Stimulated activated CD8-positive, alpha-beta memory T cell treated with anti-CD3 and anti-CD28 coated beads, Interleukin-12 subunit alpha, Interleukin-12 subunit beta, amount 100 ng/mL, for 1 hour (primary cell): ENCODE measurements around the gene ZGPAT.

Source experiments
- DNase-seq: peaks from one replicate; pipeline ENCODE4 v3.0.0-alpha.2; 2020; ENCODE audit warnings: low read depth

Gene ZGPAT

GRCh38 chr20:63678667-63679465 lies 29.0 kb upstream of the ZGPAT start:
- no peak for DNase-seq

- DNase-seq, result no peak
These were observed 28.0 kb upstream of the ZGPAT start for GRCh38 chr20:63679799-63680305.

GRCh38 chr20:63680427-63680826 lies 27.4 kb upstream of the ZGPAT start:
- DNase-seq, result no peak

DNA sequence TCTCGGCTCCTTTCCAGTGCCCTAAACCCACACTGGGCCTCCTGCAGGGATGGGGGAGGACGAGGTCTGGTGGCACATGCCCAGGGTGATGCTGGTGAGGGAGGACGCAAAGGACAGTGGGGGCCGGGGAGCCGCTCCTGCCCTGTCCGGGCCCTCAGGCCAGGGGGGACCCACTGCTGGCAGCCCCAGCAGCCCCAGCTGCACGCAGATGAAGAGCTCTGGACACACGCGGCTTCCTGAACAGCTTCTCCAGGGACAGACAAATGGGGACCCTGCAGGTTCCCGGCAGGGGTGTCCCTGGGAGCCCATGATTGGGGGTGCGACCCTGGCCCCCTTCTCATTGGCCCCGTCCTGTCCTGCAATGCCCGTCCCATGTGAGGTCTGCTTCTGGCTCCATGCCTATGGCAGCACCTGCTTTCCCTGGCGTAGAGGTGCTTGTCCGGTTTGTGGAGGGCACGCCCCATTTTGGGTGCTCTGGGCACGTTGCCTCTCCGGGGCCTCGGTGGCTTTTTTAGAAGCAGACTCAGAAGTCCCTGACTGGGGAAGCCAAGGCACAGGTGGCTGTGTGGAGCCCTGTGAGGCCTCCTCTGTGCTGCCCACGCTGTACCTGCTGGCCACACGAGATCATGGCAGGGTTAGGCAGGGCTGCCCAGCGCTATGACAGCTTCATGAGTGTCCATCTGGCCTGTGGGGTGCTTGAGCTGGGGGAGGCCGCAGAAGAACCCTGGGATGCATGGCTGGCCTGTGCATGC lies 26.8 kb upstream of the ZGPAT start:
- no peak for DNase-seq

DNA sequence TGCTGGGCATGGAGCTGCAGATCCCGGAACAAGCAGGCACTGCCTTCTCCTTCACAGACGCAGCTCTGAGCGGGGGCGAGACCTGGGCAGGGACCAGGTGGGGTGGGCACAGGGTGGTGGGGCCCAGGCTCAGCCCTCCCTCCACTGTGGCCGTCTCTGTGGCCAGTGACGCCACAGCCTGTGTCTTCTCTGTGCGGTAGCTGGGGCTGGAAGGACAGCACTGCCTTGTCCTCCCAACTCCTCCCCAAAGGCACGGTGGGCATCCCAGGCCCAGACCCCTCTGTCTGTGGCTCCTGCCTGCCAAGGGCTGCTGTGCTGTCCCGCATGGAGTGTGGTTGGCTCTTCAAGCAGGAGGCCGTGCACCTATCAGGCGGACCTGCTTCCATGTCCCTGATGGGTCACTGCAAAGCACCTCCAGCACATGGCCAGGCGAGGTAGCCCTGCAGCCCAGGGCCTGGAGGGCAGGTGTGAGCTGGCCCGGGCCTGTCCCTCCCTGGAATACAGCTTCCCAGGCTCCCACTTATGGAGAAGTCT lies 26.2 kb upstream of the ZGPAT start:
- no peak for DNase-seq

DNA sequence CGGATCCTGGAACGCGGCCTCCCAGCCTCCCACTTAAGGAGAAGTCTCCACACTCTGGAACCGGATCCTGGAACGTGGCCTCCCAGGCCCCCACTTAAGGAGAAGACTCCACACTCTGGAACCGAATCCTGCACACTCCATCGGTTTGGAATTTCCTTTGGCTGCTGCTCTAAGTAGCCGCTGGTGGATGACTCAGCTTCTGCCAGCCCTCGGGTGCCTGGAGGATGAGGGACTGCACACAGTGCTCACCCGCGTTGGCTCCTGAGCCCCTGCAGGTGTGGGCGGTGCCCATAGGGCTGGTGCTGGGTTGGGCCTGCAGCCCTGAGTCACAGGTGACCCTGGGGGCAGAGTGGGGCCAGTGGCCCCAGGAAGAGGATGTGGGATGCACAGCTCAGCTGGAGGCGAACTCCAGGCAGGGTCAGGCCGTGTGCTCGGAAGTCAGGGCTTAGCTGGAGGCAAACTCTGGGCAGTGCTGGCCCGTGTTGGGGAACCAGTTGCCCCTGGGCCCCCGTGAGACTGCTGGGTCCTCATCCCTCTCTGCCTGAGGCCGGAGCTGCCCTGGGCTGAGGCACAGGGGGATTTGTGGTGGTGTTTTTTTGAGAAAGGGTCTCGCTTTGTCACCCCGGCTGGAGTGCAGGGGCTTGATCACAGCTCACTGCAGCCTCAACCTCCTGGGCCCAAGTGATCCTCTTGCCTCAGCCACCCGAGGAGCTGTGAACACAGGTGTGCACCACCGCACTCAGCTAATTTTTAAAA lies 25.3 kb upstream of the ZGPAT start:
- no peak for DNase-seq

GRCh38 chr20:63685269-63686026 lies 22.4 kb upstream of the ZGPAT start:
- no peak for DNase-seq

DNA sequence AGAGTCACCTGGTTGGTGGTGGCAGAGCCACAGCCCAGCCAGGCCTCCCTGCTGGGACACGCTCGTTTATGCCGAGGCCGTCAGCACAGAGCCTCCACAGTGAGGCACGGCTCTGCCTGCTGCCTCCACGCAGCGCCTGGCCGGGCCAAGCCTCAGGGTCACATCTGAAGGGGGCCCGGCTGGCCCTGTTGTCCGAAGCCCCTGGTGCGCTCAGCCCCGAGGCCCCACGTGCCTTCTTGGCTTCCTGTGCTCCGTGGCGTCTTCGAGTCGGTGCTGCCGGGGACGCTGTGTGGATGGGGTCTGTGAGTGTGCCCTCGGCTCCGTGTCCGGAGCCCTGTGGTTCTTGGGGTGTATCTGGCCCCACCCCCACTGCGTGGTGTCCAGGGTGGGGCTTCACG lies 21.7 kb upstream of the ZGPAT start:
- DNase-seq, result no peak

DNA sequence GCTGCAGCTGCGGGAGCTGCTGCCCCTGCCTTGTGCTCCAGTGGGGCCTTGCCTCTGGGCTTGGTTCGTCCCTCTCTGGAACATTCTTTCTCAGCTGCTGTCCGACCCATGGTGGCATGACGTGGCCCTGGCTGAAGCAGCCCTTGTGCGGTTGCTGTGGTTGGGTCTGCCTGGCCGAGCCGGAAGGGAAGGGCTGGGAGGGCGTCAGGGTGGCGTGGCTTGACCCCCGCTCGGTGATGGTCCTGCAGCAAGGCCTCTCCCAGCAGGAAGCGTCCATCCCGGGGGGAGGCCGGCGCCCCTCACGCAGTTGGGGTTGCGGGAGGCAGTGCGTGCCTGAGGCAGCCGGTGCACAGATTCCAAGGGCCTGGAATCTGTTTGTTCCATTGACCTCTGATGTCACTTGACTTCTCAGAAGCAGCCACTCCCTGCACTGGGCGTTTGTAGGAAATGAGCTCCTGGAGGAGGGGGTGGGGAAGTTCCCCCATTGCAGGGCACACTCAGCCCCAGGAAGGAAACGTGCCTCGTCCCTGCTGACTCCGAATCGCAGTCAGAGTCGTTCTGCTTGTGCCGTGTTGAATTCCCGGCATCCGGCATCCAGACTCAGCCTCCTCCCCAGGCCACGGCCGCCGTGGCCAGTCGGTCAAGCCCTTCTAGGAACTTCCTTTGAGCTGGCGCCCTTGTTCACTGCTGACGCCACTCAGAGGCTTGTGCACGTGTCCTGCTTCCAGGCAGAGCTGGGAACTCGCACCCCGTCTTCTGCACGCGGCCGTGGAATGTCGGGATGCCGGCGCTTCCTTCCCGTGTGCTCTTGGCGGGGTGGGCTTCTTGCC lies 21.1 kb upstream of the ZGPAT start:
- DNase-seq, result no peak

DNA sequence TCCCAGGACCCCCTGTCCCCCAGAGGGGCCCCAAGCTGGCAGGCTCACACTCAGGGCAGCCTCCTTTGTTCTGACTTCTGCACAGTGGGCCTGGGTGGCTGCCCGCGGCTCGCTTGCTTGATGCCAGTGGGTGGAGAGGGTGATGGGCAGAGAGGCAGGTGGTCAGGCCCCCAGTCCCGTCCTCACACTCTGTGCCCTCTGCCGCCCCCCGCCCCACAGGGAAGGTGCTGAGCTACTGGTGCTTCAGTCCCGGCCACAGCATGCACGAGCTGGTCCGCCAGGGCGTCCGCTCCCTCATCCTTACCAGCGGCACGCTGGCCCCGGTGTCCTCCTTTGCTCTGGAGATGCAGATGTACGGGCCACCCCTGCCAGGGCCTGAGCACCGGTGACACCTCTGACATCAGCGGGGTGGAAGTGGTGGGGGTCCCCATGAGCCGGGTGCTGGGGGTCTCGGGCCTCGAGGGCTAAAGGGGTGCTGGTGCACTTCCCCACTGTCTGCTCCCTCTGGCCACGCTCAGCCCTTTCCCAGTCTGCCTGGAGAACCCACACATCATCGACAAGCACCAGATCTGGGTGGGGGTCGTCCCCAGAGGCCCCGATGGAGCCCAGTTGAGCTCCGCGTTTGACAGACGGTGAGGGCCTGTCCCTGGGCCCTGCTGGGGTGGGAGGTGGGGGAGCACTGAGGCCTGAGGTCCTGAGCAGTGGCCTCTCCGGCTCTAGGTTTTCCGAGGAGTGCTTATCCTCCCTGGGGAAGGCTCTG lies 20.2 kb upstream of the ZGPAT start:
- no peak for DNase-seq

GRCh38 chr20:63688228-63689045 lies 19.4 kb upstream of the ZGPAT start:
- no peak for DNase-seq

- DNase-seq, result no peak
These were observed 18.5 kb upstream of the ZGPAT start for GRCh38 chr20:63689046-63690002.

DNA sequence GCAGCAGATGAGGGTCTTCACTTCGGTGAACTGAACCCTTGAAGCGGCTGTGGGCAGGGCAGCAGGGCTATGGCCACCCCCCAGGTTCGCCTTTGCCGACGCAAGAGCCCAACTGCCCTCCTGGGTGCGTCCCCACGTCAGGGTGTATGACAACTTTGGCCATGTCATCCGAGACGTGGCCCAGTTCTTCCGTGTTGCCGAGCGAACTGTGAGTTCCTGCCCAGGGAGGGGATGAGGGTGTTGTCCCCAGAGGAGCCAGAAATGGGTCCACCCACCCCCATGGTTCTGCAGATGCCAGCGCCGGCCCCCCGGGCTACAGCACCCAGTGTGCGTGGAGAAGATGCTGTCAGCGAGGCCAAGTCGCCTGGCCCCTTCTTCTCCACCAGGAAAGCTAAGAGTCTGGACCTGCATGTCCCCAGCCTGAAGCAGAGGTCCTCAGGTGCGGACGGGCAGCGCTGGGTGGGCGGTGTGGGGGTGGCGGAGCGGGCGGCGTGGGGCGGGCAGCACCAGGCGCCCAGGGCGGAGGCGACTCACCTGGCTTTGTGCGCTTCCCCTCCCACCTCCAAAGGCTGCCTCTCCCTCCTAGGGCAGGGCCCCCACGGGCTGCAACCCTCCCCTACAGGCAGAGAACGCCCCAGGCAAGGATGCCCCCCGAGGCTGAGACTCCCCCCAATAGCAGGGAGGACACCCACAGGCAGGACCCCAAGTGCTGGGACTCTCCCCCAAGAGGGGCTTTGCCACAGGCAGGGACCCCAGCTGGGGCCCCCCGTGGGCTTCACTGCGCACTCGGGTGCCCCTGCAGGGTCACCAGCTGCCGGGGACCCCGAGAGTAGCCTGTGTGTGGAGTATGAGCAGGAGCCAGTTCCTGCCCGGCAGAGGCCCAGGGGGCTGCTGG lies 17.6 kb upstream of the ZGPAT start:
- DNase-seq, result no peak

- DNase-seq, result no peak
These were observed 16.7 kb upstream of the ZGPAT start for GRCh38 chr20:63690898-63691710.

- no peak for DNase-seq
These were observed 16.0 kb upstream of the ZGPAT start for GRCh38 chr20:63691711-63692435.
